OCI-LY7 (cell line): ENCODE results near the gene TEX36. TPM values are rescaled to one million over a fixed set of nuclear protein-coding genes. Genes with fewer than 3 reads are reported as not detected.
A peak's percentile ranks its signal among the peaks of the same experiment; 100 is the strongest.

Source experiments
- BruUV-seq: library from RNA; stranded (reverse); fragments of 400-500 nt; replicated peaks from 2 replicates; lab custom pipeline; 2021; lab: Mats Ljungman, UMichigan
- CTCF ChIA-PET: fragments of 300-600 bp; sonication (Branson Sonifier 250); formaldehyde crosslinking; loops from one replicate; lab custom pipeline; 2022; ENCODE audit warnings: antibody characterized with exemption; ENCODE audit not compliant: unreplicated experiment; lab: Charles Lee
- POLR2A ChIA-PET: fragments of 300-600 bp; sonication (Branson Sonifier 250); formaldehyde crosslinking; loops from one replicate; lab custom pipeline; 2022; ENCODE audit warnings: antibody characterized with exemption; lab: Charles Lee
- DNase-seq: peaks from one replicate; pipeline ENCODE4 v3.0.0-alpha.2; 2015; ENCODE audit warnings: low spot score
- H2AFZ ChIP-seq: fragments of 200-600 bp; sonication (generic), shearing (Covaris generic); 2 replicates; pipeline ENCODE4 v1.6.1; 2014; ENCODE audit warnings: mild to moderate bottlenecking, antibody characterized with exemption, low read length, moderate library complexity
- H3K27ac ChIP-seq: fragments of 200-600 bp; sonication (generic); 2 replicates; pipeline ENCODE4 v1.5.1; 2014; ENCODE audit warnings: mixed run types, low read depth, mild to moderate bottlenecking, moderate library complexity, low read length, inconsistent platforms; ENCODE audit not compliant: poor library complexity, severe bottlenecking
- H3K36me3 ChIP-seq: fragments of 200-600 bp; sonication (generic); 2 replicates; pipeline ENCODE4 v1.6.1; 2014; ENCODE audit warnings: mild to moderate bottlenecking, antibody characterized with exemption, low read length, moderate library complexity, mixed read lengths; ENCODE audit not compliant: insufficient read depth
- H3K4me1 ChIP-seq: fragments of 200-600 bp; sonication (generic); 2 replicates; pipeline ENCODE4 v1.5.1; 2014; ENCODE audit warnings: mild to moderate bottlenecking, low read length; ENCODE audit not compliant: insufficient read depth, poor library complexity, severe bottlenecking
- H3K4me2 ChIP-seq: fragments of 200-600 bp; sonication (generic); 2 replicates; pipeline ENCODE4 v1.6.1; 2014; ENCODE audit warnings: mild to moderate bottlenecking, low read length
- H3K4me3 ChIP-seq: fragments of 200-600 bp; sonication (generic); 2 replicates; pipeline ENCODE4 v1.5.1; 2014; ENCODE audit warnings: mild to moderate bottlenecking, low read depth, low read length; ENCODE audit not compliant: poor library complexity, severe bottlenecking
- H3K79me2 ChIP-seq: fragments of 200-600 bp; sonication (generic); 2 replicates; pipeline ENCODE4 v1.6.1; 2016; ENCODE audit warnings: low read depth, mild to moderate bottlenecking, low read length, moderate library complexity, mixed read lengths; ENCODE audit not compliant: insufficient read depth
- H3K9me2 ChIP-seq: fragments of 200-600 bp; sonication (generic); 2 replicates; pipeline ENCODE4 v1.6.1; 2016; ENCODE audit warnings: mild to moderate bottlenecking, low read length, mixed read lengths; ENCODE audit not compliant: insufficient read depth
- H3K9me3 ChIP-seq: fragments of 200-600 bp; sonication (generic); 2 replicates; pipeline ENCODE4 v1.6.1; 2014; ENCODE audit warnings: mild to moderate bottlenecking, mixed run types, low read length, mixed read lengths
- H4K20me1 ChIP-seq: fragments of 200-600 bp; sonication (generic); 2 replicates; pipeline ENCODE4 v1.6.1; 2014; ENCODE audit warnings: mild to moderate bottlenecking, antibody characterized with exemption, low read length, moderate library complexity, mixed read lengths; ENCODE audit not compliant: insufficient read depth
- EZH2phosphoT487 ChIP-seq: fragments of 200-600 bp; sonication (generic); IDR thresholded peaks from 2 replicates; pipeline ENCODE4 v1.6.1; 2018; ENCODE audit warnings: low read depth, borderline replicate concordance, mild to moderate bottlenecking, mixed run types, antibody characterized with exemption, low read length, moderate library complexity, mixed read lengths
- intact Hi-C: fragments of 100-400 bp; cut with micrococcal nuclease; formaldehyde crosslinking; loops from one replicate; pipeline ENCODE4 v1.10.0; 2022; ENCODE audit not compliant: unreplicated experiment
- total RNA-seq, 2 experiments: library from RNA; depleted of rRNA in 1 of 2; stranded (reverse); fragments of >200 nt in 1 of 2; shearing (Covaris generic) in 1 of 2; gene quantifications; 2 replicates each; pipeline ENCODE4 v1.2.3, GENCODE V29; 2014 to 2022
- TF ChIP-seq, protein P1 (sequence below): fragments of 200-600 bp; sonication (generic); conservative IDR thresholded peaks from 2 replicates; pipeline ENCODE4 v1.5.1; 2014; ENCODE audit warnings: mild to moderate bottlenecking, antibody characterized with exemption, low read length, moderate library complexity, mixed read lengths

TEX36 gene
- total RNA-seq, 2 experiments from 2014 or later = not detected

DNA sequence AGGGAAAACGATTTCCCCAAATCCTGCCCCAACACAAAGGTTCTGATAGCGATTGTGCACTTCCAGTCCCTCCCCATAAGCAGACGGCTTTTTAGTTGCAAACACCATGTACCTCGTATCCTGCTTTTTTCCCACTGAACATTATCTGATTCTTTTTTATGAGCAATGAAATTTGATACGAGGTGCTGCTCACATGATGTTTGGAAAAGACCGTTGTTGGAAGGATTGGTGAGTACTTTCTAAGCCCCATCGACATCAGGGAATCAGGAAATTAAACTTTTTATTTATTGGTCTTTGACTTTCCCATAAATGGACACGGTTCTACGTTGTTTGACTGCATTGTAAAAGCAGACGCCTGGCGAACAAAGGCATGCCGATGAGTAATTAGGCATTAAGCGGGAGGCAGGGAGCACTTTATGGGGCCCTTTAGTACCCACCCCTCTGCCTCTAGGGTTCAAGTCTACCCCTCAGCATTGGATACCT is 49.4 kb downstream of the TEX36 start:
- POLR2A ChIA-PET = interaction anchor here (0.5 to 0.6 kb wide), 2 partner anchors 39 to 72 kb away, joined by 3 to 6 read pairs; no protein-coding TSS in a partner anchor
- no TSS peak for BruUV-seq

DNA sequence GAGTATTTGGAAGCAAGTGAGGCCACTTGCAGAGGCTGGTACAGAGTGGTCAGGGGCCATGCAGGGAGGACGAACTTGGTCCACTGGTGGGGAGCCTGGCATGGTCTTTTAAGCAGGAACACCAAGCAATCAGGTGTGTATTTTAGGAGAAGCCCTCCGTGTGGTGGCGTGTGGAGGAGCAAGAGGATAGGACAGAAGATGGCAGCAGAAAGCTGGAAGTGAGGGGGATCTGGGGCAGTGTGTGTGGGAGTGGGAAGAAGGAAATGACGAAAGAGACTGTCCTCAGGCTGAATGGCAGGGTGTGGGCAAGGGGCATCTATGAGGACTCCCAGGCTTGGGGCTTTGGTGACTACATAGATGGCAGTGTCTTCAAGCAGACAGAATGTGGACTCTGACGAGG is 51.2 kb downstream of the TEX36 start:
- Histone ChIP-seq H2AFZ (no peak overlapping the region), H3K4me2 (no peak overlapping the region), H3K27ac (no peak overlapping the region), H3K9me2 (no peaks in the 10 kb centered on the region), H3K9me3 (no peaks in the 10 kb centered on the region), H3K4me3 (no peak overlapping the region), H3K4me1 (no peaks in the 10 kb centered on the region), H3K36me3 (no peaks in the 10 kb centered on the region), H4K20me1 (no peaks in the 10 kb centered on the region), H3K79me2 (no peaks in the 10 kb centered on the region)
- TF ChIP-seq EZH2phosphoT487 = no peak
- TF ChIP-seq, protein P1, sequence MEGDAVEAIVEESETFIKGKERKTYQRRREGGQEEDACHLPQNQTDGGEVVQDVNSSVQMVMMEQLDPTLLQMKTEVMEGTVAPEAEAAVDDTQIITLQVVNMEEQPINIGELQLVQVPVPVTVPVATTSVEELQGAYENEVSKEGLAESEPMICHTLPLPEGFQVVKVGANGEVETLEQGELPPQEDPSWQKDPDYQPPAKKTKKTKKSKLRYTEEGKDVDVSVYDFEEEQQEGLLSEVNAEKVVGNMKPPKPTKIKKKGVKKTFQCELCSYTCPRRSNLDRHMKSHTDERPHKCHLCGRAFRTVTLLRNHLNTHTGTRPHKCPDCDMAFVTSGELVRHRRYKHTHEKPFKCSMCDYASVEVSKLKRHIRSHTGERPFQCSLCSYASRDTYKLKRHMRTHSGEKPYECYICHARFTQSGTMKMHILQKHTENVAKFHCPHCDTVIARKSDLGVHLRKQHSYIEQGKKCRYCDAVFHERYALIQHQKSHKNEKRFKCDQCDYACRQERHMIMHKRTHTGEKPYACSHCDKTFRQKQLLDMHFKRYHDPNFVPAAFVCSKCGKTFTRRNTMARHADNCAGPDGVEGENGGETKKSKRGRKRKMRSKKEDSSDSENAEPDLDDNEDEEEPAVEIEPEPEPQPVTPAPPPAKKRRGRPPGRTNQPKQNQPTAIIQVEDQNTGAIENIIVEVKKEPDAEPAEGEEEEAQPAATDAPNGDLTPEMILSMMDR = no peak
- DNase-seq = no peak
- ChIA-PET POLR2A (interaction anchor here (0.6 kb wide), 1 partner anchor 14 kb away, joined by 4 read pairs; no protein-coding TSS in a partner anchor), CTCF (no interaction called here)
- intact Hi-C loops = no loop called here
- BruUV-seq = no TSS peak

More for the DNA sequence above, 49.4 kb downstream of the TEX36 start:
- no peak for DNase-seq
- Histone ChIP-seq H4K20me1 (no peaks in the 10 kb centered on the region), H3K4me2 (no peak overlapping the region), H3K27ac (no peak overlapping the region), H3K4me1 (no peaks in the 10 kb centered on the region), H3K9me3 (no peaks in the 10 kb centered on the region), H3K36me3 (no peaks in the 10 kb centered on the region), H3K4me3 (no peak overlapping the region), H3K9me2 (no peaks in the 10 kb centered on the region), H2AFZ (no peak overlapping the region), H3K79me2 (no peaks in the 10 kb centered on the region)
- TF ChIP-seq EZH2phosphoT487 = no peak
- TF ChIP-seq, protein P1 = no peak
- CTCF ChIA-PET = no interaction called here
- intact Hi-C loops = no loop called here

DNA sequence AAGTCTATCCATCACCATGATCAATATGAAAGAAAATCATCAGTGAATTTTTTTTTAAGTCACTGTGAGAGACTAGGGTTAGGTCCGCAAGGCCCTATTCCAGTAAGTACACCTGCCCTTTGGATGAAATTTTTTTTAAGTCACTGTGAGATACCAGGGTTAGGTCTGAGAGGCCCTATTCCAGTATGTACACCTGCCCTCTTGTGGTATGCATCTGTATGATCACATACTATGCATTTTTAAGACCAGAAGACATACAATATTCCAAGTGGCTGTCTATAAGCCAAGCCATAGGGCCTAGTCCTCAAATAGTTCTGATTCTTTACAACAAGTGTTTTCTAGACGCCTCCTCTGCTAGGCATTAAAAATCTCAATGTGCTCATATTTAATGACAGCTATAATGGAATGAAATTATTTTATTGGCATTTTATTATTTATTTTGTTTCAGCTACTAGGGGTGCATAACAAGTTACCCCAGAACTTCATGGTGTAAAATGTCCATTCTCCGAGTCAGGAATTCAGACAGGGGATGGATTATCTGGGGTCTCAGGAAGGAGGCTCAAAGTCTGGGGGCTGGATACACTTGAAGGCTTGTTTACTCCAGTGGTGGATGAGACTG is 53.1 kb downstream of the TEX36 start:
- no peaks in the 10 kb centered on the region for H4K20me1 ChIP-seq
- no peaks in the 10 kb centered on the region for H3K9me2 ChIP-seq
- TF ChIP-seq, protein P1 = peak; percentile 79
- no peak for TF ChIP-seq EZH2phosphoT487
- ChIA-PET CTCF (no interaction called here), POLR2A (interaction anchor here (0.6 kb wide), 1 partner anchor 613 kb away, joined by 3 read pairs; no protein-coding TSS in a partner anchor)
- no TSS peak for BruUV-seq
- H3K4me3 ChIP-seq = no peak overlapping the region
- no peaks in the 10 kb centered on the region for H3K4me1 ChIP-seq
- H3K4me2 ChIP-seq = no peak overlapping the region
- no peaks in the 10 kb centered on the region for H3K36me3 ChIP-seq
- DNase-seq = peak; percentile 49
- H2AFZ ChIP-seq = no peak overlapping the region
- intact Hi-C loops = loop anchor here (5.0 kb wide), 1 partner anchor 583 kb away; no protein-coding TSS in a partner anchor
- H3K79me2 ChIP-seq = no peaks in the 10 kb centered on the region
- no peaks in the 10 kb centered on the region for H3K9me3 ChIP-seq
- no peak overlapping the region for H3K27ac ChIP-seq
